OCI-LY1 (cell line): Measurements from ENCODE around the gene ABCC9.

Experiments
- EZH2 ChIP-seq: fragments of 200-600 bp; sonication (generic), shearing (Covaris generic); IDR thresholded peaks from 2 replicates; pipeline ENCODE4 v1.8.0; 2017; ENCODE audit warnings: borderline replicate concordance, mixed run types, mild to moderate bottlenecking, antibody characterized with exemption, low read length, moderate library complexity, mixed read lengths
- TF ChIP-seq, protein P1 (sequence below): fragments of 200-600 bp; sonication (generic), shearing (Covaris generic); IDR thresholded peaks from 2 replicates; pipeline ENCODE4 v1.5.1; 2017; ENCODE audit warnings: mild to moderate bottlenecking, antibody characterized with exemption, low read length, moderate library complexity, mixed read lengths

DNA sequence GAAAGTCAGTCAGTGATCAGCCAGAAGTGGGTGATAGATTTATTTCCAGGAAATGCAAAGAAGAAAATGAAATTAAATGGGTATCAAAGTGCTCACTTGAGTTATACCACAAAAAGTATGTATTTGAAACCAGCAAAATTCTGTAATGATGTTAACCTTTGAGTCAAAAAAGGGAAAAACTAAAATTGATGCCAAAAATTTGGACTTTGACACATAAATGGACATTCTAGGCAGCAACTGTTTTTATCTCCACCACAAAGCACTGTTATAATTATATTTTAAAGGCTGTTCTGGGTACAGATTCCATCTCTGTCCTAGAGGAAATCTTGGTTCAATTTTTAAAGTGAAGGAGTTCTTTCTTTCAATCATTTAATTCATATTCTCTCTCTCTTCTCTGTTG is 135.0 kb downstream of the ABCC9 start:
- TF ChIP-seq, protein P1, sequence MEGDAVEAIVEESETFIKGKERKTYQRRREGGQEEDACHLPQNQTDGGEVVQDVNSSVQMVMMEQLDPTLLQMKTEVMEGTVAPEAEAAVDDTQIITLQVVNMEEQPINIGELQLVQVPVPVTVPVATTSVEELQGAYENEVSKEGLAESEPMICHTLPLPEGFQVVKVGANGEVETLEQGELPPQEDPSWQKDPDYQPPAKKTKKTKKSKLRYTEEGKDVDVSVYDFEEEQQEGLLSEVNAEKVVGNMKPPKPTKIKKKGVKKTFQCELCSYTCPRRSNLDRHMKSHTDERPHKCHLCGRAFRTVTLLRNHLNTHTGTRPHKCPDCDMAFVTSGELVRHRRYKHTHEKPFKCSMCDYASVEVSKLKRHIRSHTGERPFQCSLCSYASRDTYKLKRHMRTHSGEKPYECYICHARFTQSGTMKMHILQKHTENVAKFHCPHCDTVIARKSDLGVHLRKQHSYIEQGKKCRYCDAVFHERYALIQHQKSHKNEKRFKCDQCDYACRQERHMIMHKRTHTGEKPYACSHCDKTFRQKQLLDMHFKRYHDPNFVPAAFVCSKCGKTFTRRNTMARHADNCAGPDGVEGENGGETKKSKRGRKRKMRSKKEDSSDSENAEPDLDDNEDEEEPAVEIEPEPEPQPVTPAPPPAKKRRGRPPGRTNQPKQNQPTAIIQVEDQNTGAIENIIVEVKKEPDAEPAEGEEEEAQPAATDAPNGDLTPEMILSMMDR, result no peak
- TF ChIP-seq EZH2, result no peak
